ENCODE results near the gene SCGB1C1.

The SCGB1C1 gene

DNA sequence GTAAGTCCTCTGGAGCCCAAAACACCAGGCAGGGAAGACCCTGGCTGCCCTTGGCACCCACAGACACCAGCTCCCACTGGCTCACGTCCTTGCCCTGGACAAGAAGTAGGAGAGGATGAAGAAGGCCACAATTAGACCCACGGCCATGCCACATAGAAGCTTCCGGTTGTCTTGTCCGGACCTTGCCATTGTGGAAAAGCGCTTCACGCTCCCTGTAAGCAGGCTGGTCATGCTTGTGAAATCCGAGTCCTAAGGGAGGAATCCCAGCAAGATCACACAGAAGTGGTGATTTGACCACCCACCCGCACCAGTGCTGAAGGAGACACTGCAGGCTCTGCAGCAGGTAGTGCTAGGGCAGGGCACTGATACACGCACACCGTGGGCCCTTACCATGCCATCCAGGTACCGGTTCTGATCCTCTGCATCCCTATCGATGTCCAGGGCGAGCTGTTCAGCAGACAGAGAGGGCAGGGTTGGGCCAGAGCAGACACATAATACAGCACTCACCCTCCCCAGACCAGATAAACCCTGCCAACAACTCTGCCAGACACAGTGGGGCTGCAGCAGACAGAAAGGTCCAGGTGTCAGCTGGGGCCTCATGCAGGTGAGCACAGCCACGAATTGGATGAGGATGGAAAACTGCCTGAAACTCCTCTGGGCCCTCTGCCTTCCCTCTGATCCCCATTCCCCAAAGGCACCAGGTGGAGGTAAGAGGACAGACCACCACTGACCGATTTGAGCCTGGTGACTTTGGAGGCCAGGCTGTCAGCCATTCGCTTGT is 12.5 kb downstream of the SCGB1C1 start:
- no peak for DNase-seq

DNA sequence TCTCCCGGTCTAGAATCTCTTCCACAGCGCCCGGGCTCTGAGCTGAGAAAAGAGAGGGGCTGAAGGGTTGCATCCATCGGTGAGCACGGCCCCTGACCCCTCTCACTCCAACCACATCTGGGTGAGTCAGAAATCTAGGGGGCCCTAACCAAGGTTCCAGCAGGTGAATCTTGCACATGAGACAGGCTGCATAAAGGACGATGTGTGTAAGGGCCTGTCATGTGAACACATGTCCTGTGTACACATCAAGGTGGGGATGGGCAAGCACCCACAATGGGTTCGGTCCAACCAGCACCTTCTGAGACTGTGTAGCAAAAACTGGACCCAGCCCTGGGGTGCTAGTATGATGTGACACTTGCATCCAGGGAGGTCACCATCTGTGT is 13.1 kb downstream of the SCGB1C1 start:
- no peak for DNase-seq

DNA sequence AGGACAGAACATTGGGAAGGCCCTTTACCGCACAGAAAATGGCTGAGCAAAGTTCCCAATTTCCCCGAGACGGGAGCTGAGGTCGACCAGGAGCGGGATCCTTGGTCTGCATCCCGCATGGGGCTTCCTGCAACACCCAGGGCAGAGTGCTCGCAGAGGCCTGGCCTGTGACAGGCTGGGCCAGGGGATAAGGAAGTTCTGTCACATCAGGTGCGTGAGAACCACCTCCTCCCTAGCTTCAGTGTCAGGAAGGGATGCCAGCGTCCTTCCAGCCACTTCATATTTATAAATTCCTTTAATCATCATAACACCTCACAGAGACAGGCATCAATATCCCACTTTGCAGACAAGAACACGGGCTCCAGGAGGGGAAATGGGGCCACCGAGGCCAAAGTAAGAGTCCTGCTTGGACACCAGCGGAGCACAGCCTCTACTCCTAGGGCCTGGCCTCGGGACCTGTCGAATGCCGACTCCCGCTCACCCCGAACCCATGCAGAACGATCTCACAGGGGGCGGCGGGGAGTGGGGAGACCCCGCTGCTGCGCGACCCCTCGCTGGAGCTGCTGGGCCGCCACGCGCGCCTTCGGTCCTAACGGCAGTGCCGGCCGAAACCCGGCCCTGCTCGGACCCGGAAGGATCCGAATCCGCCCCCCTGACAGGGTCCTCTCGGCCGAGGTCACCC is 13.8 kb downstream of the SCGB1C1 start:
- DNase-seq: no peak

DNA sequence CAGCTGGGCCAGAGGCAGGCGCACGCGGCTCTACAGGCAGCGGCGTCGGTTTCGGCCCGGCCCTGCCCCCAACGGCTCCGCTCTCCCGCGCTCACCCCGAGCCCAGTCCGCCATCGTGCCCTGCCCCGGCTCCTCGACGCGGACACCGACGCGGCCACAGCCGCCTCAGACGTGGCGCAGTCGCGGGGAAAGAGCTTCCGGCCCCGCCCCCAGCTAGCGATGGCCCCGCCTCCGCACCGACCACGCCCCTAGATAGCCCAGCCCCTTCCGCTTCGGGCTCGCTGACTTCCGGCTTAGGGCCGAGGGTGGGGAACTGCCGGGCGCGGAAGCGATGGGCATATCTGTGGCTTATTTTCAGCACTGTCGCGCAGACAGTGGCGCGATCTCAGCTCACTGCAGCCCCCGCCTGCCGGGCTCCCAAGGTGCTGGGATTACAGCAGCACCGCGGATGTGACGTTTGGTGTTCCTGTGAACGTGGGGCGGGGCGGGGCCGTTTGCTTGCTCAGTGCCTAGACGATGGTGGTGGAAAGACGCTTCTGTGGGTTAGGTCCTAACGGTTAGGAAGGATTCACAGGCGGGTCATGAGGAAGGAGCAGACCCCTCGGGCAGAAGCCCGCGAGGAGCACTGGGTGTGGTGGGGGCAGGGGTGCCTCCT is 14.5 kb downstream of the SCGB1C1 start, which contains the start of the genes BET1L and RIC8A:
Gene BET1L, minus strand, starts transcription at position 192 of the 655 bp plus-strand sequence. Its CDS starts 78 bp downstream, at position 114.
Gene RIC8A, plus strand, starts transcription at position 501 of the 655 bp plus-strand sequence. CDS start 1,147 bp downstream, outside the sequence.
- peak; percentile 96 for DNase-seq

DNA sequence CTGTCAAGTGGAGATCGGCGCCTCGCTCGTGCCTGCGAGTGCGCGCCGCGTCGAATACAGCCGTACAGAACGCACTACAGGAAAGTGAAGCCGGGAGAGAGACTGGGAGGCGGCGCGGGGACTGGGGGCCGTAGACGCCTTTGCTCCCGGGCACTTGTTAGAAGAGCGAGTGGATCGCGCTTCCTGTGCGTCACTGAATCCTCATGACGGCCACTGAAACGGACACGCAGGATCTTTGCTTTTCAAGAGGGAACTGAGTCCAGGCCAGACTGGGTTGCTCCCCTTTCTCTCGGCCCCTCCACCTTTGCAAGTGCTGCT is 14.9 kb downstream of the SCGB1C1 start:
- DNase-seq: no peak

DNA sequence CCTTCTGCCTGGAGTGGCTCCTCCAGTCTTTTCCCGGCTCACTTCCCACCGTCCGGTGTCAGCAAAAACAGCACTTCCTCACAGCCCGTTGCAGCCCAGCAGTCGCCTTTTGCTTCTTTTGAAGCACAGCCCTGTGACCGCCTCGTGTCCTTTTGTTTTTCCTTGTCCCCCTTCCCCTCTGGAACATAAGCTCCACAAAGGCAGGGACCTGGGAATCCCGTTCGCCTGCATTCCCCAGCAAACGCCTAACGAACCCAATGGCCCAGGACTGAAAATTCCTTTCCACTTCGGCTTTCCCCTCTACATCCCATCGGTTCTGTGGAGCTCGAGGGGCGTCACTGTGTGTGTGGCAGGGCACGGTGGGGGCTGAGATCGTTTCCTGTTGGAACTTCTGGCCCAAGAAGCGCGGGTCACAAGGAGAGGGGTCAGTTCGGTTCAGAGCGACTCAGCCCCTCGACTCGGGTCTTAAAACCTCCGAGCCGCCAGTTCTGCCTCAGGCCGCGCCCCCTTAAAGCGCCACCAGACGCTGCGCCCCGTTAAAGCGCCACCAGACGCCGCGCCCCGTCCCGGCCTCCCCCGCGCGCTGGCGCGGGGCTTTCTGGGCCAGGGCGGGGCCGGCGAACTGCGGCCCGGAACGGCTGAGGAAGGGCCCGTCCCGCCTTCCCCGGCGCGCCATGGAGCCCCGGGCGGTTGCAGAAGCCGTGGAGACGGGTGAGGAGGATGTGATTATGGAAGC is 15.5 kb downstream of the SCGB1C1 start:
- DNase-seq: peak; percentile 28

DNA sequence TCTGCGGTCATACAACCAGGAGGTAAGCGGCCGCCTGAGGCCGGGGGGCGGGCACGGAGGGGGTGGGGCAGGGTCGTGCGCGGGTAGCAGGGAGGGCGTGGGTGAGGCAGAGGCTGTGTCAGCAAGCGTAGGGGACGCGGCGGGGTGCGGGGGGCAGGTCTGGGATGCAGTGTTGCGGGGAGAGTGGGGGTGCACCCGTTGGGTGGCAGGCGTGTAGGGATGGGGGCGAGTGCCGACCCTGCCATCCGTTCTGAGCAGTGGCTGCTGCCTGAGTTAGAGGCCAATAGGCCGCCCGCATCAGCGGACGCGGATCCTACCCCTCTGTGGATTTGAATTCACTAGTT is 16.0 kb downstream of the SCGB1C1 start:
- DNase-seq: no peak

DNA sequence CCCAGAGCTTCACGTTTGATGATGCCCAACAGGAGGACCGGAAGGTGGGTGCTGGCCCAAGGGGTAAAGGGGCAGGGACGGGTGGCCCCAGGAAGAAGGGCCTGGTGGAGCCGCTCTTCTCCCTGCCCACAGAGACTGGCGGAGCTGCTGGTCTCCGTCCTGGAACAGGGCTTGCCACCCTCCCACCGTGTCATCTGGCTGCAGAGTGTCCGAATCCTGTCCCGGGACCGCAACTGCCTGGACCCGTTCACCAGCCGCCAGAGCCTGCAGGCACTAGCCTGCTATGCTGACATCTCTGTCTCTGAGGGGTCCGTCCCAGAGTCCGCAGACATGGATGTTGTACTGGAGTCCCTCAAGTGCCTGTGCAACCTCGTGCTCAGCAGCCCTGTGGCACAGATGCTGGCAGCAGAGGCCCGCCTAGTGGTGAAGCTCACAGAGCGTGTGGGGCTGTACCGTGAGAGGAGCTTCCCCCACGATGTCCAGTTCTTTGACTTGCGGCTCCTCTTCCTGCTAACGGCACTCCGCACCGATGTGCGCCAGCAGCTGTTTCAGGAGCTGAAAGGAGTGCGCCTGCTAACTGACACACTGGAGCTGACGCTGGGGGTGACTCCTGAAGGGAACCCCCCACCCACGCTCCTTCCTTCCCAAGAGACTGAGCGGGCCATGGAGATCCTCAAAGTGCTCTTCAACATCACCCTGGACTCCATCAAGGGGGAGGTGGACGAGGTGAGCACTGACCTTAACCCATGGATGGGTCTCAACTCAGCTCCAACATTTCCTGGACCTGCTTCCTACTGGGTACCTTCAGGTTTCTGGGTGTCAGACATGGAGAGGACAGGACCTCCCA is 16.6 kb downstream of the SCGB1C1 start:
- no peak for DNase-seq

DNA sequence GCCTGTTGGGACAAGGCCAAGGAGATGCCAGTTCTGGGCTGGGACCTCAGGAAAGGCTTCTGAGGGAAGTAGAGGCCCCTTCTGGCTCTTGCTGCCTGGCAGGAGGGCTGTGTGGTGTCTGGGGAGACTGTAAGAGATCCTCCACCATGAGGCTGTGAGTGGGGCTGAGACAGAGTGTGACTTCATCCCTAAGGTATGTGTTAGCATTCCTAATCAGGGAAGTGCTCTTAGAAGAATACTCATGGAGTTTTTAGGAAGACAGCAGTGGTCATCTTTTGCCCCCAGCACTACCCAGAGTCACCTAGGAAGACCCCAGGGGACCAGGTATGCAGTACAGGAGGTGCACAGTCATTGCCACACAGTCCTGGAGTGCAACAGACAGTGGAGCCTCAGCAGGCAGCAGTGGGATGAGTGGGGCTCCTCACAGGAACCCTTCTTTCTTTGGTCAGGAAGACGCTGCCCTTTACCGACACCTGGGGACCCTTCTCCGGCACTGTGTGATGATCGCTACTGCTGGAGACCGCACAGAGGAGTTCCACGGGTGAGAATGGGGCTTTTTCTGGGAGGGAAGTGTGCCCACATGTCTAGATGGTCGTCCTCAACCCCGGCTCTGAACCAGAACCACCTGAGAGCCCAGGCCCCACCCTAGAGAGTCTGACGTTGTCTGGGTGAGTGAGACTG is 17.4 kb downstream of the SCGB1C1 start:
- DNase-seq: no peak

DNA sequence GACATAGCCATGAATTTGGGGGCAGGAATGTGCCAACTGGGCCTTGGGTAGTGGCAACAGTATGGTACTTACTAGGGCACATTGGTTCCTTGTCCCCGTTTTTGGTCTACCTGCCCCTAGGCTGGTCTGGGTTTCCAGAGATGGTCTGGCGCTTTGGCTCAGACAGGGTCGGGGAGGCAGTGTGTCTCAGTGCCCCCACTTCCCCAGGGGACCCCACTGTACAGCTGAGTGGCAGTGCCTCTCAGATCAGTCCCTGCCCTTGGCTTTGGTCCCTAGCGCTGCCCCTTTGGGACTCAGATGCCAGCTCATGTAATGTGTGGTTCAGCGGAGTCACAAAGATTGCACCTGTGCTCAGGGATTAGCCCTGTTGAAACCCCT is 17.9 kb downstream of the SCGB1C1 start:
- DNase-seq: no peak

DNA sequence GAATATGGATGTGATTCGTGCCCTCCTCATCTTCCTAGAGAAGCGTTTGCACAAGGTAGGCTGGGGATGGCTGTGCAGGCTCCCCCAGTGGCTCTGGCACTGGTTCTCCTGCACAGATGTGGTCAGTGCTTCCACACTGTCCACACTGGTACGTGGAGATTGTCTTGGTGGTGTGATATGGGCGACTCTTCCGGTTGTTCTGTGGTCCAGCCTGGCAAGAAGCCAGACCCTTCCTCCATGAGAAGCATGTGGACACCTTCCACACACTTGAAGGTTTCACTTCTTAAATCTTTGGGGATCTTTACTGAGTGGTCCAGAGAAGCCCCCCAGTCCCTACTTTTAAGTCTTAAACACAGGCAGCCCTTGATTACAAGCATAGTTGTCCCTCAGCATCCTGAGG is 18.4 kb downstream of the SCGB1C1 start:
- no peak for DNase-seq

DNA sequence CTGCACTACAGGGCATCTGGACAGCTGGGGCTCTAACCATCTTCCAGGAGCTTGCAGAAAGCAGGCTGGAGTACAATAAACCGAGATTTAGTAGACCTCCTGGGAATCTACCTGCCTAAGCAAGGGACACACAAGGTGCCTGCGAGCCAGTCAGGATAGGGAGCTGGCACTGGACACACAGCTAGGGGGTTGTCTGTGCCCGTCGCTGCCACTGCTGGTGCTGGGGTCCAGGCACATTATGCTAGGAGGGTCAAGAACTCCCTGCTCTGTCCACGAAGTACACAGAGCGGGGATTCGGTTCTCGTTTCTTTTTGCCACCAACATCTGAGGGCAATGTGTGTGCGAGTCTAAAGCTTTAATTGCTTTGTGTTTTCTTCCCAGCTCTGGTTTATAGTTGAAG is 18.9 kb downstream of the SCGB1C1 start:
- no peak for DNase-seq

DNA sequence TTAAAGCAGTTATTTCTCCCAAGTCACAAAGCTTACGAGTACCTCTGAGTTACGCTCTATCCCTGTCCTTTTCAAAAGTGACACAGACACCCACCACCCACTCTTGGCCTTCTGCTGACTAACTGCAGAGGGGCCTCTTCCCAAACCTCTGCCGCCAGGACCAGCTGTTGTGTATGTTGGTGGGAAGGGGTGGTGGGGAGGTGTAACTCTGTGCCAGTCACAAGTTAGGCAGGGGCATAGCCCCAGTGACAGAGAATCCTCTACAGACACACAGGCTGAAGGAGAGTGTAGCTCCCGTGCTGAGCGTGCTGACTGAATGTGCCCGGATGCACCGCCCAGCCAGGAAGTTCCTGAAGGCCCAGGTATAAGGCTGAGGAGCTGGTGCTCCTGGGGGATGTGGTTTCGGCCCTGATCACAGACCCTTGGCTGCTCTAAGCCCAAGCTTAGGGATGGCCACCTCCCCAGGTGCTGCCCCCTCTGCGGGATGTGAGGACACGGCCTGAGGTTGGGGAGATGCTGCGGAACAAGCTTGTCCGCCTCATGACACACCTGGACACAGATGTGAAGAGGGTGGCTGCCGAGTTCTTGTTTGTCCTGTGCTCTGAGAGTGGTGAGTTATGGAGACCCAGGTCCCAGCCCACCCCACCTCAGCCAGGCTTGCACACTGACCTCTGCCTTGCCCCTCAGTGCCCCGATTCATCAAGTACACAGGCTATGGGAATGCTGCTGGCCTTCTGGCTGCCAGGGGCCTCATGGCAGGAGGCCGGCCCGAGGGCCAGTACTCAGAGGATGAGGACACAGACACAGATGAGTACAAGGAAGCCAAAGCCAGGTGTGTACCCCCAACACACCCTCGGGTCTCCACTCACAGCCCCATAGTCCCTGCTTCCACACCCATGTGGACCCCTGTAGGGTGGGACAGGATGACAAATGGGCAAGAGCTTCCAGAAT is 19.5 kb downstream of the SCGB1C1 start:
- no peak for DNase-seq

DNA sequence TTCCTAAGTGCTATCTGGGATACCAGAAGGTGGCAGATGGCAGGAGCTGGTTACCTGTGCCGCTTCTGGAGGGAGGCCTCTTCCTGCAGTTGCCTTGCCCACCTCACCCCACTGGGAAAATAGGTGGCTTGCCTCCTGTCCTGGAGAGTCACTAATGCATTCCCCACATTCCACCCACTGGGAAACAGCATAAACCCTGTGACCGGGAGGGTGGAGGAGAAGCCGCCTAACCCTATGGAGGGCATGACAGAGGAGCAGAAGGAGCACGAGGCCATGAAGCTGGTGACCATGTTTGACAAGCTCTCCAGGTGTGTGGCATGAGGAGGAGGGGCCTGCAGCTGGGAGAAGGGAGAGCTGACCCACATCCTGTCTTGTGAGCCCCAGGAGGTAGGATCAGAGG is 20.2 kb downstream of the SCGB1C1 start:
- DNase-seq: no peak

DNA sequence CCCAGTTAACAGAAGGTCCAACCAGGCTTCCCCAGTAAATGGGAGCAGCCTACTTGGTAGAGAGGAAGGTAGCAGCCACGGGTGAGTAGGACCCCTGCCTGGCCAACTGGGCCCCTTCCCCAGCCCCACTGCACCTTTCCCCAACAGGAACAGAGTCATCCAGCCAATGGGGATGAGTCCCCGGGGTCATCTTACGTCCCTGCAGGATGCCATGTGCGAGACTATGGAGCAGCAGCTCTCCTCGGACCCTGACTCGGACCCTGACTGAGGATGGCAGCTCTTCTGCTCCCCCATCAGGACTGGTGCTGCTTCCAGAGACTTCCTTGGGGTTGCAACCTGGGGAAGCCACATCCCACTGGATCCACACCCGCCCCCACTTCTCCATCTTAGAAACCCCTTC is 21.2 kb downstream of the SCGB1C1 start:
- no peak for DNase-seq

DNA sequence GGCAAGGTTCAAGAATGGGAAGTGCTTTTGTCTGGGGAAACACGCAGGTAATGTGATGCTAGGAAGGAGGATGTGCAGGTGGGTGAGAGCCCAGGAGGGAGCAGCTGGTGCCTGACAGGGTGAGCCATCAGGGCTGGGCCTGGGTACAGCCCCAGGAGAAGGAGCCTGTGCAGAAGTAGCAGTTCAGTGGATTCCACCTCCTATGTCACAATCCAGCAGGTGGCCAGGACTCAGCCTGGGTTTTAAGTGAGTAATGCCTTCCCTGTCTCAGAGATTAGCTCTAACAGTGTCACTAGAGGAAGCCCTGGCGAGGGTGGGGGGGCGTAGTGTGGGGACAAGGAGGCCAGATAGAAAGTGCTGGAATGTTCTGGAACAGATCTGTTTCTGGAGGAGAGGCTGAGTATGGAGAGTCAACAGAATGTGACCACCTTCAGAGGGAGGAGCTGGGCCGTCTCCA is 22.7 kb downstream of the SCGB1C1 start:
- DNase-seq: no peak

DNA sequence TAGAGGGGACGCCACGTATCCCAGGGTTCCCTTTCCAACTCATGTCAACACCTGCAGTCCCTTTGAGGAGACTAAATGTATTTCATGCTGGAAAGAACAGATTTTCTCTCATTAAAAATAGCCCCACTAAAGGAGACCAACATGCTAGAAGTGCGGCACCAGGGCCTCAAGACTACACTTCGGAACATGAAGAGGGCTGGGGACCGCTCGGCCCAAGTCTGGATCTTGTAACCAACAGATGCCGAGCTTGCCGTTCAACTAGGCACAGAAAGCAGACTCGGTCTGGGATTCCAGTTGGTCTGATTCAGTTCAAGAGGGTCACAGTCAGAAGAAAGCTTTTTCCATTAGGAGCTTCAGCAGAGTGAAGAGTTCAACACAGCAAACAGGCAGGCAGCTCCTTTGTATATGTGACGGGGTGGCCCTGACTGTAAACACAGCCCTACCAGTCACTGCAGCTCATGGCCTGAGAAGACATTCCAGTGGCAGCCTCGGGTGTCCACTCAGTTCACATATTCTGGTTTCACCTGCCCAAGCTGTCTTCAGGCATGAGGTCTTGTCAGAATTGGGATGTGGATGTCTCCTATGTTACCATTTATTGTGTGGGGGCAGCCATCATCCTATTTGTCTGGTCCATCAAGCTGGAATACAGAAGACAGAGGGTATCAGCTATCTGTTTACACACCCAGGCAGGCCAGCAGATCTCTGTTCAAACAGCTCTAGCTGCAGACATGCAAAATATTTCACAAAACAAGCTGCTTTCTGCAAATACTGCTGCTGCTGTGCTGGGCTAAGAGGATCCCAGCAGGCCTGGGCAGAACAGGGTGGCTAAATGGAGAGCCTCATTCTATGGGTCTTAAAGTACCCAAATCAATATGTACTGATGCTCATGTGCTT is 23.4 kb downstream of the SCGB1C1 start:
- DNase-seq: no peak

DNA sequence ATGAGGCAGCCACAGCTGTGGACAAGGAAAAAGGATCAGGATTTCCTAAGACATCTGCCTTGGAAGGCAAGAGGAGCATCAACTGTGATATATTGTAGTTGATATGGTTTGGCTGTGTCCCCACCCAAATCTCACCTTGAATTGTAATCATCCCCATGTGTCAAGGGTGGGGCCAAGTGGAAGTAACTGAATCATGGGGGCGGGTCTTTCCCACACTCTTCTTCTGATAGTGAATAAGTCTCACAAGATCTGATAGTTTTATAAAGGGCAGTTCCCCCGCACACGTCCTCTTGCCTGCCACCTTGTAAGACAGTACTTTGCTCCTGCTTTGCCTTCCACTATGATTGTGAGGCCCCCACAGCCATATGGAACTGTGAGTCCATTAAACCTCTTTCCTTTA is 24.8 kb downstream of the SCGB1C1 start:
- DNase-seq: no peak

DNA sequence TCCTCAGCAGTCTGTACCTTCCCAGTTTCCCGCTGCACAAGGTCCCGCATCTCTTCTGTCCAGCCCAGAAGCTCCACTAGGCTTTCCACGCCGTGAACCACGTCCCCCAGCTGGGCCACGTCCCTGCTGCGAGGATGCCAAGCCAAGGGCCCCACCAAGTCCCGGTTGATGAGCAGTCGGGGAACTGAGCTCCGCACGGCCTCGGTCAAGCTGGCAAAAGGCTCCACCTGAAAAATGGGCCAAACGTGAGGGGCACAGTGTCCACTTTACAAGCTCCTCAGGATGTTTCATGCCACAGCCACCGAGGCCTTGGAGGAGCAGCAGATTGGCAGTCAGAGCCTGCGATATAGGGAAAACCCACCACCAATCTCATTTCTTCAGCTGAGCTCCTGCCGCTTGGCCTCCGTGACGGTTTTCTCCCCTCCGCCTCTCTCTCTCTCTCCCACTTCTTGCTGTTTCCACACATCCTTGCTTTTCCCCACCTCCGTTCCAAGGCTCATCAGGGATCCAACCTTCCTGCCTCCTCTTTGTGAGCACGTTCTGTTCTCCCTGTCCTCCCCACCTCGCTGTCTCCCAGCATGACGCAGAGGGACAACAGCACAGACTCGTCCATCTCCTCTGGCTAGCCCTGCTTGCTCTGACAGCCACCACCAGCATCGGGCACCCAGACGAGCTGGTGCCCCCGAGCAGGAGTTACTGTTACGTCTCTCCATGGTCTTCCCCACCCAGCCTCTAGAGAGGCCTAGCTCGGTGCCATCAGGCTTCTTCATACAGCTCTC is 26.1 kb downstream of the SCGB1C1 start:
- no peak for DNase-seq
